ENCODE results near the gene C1orf232. TPM values are rescaled to one million over a fixed set of nuclear protein-coding genes. Genes with fewer than 3 reads are reported as not detected.

C1orf232 gene
- total and polyA plus RNA-seq, 9 of the 15 experiments (the other 6 are each of a cell fraction or from before 2014, with no cell fraction given), result not detected

- TF ChIP-seq CHD7 (IDR thresholded peaks at IDR 0.05; ENCODE audit: low read depth, low read length) (no peak), SRSF9 (IDR thresholded peaks at IDR 0.05; ENCODE audit: borderline replicate concordance, low read depth, low read length) (no peak), CHD2 (IDR thresholded peaks at IDR 0.05; ENCODE audit: low read depth, low read length) (0 out of 2 replicates have a peak, but pooled peaks have one; percentile 14), ZBED1 (IDR thresholded peaks at IDR 0.05) (no peak), ZNF407 (IDR thresholded peaks at IDR 0.05; ENCODE audit: low read depth) (no peak), RFX5 (IDR thresholded peaks at IDR 0.05; ENCODE audit: low read depth, low read length) (no peak), ATF7 (IDR thresholded peaks at IDR 0.05) (peak; percentile 78; the same call in 1 of the 2 replicates), ZNF274 (IDR thresholded peaks at IDR 0.05; ENCODE audit: borderline replicate concordance, low read depth, low read length) (no peak)
These were observed 7.1 kb downstream of the C1orf232 start (continued) for GRCh38 chr1:26161415-26162219.
